ENCODE data around the gene MINPP1.
"Not testable (repeated sequence)": the region's sequence is repeated elsewhere in the genome, so short reads cannot be mapped to it uniquely, and the experiment has no call there.

Gene MINPP1

DNA sequence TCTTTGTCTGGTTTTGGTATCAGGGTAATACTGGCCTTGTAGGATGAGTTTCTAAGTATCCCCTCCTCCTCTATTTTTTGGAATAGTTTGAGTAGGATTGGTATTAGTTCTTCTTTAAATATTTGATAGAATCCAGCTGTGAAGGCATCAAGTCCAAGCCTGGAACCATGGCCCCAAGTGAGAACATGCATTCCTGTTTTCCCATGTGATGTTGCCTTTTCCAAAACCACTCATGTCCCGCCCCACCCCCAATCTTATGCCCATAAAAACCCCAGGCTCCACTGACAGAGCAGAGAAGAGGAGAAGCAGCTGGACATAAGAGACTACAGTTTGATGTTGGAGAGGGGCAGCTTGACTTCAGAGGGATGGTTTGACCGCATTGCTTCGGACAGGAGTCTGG lies 71.2 kb downstream of the MINPP1 start:
- no peak for DNase-seq (ENCODE audit: low read depth)

GRCh38 chr10:87578160-87578841 lies 73.6 kb downstream of the MINPP1 start:
- DNase-seq (ENCODE audit: low read depth) = no peak

- no peak for DNase-seq (ENCODE audit: low read depth)
These were observed 74.2 kb downstream of the MINPP1 start for GRCh38 chr10:87578842-87579401.

GRCh38 chr10:87579563-87579962 lies 74.9 kb downstream of the MINPP1 start:
- no peak for DNase-seq (ENCODE audit: low read depth)

DNA sequence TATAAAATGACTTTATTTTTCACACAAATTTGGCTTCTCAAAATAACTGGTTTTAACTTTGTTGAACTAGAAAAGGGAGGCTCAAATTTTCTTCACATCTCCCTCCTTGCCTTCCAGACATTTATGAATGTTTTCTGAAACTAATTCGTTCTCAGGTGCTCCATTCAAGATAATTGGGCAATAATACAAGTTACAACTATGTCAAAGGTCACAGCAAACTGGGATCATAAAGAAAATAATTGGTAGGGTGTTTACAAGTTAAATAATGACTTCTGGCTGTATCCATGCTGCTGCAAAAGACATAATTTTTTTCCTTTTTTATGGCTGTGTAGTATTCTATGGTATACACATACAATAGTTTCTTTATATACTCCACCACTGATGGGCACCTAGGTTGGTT lies 75.3 kb downstream of the MINPP1 start:
- DNase-seq (ENCODE audit: low read depth) = no peak

DNA sequence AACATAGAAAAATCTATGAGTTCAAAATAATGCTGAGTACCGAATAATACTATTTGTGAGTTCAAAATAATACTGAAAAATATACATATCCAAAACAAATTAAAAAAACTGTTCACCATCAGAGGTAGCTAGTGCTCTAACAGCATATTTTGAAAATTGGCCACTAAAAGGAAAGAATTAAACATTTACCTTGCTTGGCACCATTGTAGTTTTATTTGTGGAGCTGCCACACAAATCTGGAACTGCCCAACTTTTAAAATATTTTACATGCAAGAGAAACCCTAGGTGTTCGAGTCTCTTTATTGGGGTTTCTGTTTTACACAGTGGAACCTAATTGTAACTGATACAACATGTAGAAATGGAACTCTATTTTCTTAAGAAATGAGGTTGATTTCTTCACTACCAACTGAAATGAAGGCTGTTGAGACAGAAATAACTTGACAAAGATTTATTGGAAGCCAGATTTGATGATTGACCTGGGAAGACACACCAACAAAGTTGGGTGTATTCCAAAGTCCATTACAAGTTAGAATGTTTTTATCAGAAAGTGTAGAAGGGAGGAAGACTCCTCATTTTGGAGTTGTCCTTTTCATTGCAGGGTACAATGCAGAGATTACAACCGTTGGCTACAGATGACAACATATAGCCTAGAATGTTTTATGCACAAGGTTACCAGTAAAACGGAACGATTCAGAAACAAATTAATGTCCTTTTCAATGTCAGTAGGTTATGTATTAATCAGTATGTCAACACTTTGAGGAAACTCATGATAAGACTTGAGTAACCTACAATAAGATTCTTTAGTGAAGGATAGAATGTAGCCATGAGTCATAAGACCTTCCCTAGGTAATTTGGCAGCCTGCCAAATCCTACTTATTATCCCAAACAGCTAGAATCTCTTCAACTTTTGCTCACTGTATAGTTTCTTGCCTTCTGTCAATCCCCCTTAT lies 81.1 kb downstream of the MINPP1 start:
- no peak for DNase-seq (ENCODE audit: low read depth)

- DNase-seq (ENCODE audit: low read depth) = no peak
These were observed 85.0 kb downstream of the MINPP1 start for GRCh38 chr10:87589645-87590051.

DNA sequence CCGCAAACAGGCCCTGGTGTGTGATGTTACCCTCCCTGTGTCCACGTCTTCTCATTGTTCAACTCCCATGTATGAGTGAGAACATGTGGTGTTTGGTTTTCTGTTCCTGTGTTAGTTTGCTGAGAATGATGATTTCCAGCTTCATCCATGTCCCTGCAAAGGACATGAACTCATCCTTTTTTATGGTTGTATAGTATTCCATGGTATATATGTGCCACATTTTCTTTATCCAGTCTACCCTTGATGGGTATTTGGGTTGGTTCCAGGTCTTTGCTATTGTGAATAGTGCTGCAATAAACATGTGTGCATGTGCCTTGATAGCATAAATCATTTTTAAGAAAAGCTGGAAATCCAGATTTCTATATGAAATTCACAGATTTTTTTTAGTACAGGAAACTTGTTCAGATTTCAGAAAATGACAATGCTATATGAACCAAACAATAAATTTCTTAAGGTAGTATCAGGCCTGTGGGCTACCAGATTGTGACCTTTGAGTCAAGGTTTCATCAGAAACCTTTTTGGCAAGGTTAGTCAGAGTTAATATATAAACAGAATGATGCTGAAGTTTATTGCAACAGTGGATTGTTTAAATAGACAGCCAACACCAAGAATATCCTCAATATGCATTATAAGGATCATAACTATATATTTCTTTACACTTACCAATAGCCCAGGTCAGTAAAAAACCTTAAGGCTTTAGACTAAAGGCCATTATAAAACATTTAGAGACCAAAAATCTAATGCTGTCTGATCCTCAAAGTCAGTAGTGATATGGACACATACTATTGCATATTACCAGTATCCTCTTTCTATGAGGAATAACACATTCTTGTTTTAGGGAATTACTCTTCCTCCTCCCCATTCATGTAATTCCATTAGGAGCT lies 86.3 kb downstream of the MINPP1 start:
- DNase-seq (ENCODE audit: low read depth) = no peak

DNA sequence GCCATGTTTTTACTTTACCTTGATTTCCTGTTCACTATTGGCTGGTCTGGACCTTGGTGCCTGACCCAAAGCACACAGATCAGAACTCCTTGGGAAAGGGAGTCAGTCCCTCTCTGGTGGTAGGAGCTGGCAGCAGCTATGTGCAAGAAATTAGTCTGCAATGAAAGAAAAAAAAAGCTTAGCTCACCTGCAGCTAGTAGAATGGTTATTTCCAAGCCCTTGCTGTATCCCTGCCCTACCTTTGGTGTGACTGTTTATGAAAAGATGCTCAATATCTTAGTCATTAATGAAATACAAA lies 86.8 kb downstream of the MINPP1 start:
- DNase-seq (ENCODE audit: low read depth) = no peak

DNA sequence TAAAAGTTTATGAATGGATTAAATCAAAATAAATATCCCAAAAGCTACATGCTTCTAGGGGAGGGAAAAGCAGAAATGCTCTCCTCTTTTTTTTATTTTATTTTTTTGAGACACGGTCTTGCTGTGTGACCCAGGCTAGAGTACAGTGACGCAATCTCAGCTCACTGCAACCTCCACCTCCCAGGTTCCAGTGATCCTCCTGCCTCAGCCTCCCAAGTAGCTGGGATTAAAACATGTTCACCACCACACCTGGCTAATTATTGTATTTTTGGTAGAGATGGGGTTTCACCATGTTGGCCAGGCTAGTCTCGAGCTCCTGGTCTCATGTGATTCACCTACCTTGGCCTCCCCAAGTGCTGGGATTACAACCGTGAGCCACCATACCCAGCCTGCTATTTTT lies 88.2 kb downstream of the MINPP1 start:
- DNase-seq (ENCODE audit: low read depth) = not testable (repeated sequence)

DNA sequence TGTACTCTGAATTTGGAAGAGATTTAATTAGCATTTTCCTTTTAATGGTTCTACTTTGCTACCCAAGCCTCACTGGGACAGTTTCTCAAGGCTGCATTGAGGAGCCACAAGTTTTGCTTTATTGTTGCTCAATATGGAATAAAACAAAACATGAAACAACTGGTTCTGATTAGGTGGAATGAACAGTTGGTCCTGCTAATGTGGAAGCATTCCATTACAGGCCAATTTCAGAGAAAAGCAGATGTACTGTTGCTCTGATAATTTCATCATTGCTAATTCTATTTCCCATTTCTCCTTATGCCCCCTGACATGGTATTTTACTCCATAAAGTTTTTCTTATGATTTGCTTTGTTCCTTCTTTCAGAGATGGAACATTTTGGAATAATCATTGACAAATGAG lies 89.0 kb downstream of the MINPP1 start:
- no peak for DNase-seq (ENCODE audit: low read depth)

DNA sequence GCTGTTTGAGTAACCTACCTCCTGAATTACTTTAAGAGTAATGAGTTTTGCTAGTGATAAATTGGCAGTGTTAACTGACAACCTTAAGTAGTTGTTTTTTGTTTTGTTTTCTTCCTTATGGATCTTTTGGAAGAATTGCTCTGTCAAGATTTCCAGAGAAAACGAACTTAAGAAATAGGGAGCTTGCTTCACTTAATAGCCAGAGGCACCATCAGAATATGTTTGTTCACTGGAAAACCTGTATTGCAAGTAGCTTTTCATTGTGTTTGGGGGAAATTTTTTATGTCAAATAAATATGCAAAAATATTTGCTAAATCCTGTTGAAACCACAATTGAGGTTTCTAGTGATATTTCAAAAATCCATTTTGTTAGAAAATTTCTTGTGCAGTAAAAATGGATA lies 89.5 kb downstream of the MINPP1 start:
- DNase-seq (ENCODE audit: low read depth) = no peak

DNA sequence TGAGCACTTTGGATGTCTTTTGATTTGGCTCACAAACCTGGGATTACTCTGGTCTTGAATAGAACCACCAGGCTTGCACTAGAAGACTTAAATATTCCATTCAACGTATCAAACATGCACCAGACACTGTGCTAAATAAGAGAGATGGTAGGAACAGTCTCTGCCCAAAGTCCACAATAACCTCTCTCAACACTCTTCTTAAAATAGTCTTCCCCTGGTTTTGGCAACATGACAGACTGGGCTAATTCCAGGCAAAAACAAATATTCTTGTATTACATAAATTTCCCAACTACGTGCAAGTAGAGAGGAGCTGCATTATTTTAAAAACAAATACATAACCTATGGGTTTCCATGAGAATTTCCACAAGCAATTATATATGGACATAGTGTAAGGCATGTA lies 90.2 kb downstream of the MINPP1 start:
- no peak for DNase-seq (ENCODE audit: low read depth)

GRCh38 chr10:87596351-87596750 lies 91.7 kb downstream of the MINPP1 start:
- no peak for DNase-seq (ENCODE audit: low read depth)

DNA sequence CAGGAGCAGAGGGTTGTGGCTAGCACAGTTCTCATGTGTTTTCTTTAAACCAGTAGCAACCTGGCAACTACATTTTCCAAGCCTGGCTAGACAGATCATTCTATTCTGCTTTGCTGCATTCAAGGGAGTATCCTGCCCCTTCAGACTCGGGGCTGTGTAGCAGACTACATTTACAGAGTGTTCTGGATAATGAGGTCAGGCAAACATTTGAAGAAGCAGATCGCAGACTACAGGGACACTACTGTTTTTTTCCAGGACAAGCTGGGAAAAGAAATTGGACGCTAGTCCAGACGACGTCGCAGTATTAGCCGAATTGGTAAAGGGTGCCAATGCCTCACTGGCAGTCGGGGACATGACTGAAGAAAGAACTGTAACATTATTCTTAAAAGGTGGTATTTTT lies 94.0 kb downstream of the MINPP1 start:
- DNase-seq (ENCODE audit: low read depth) = no peak

DNA sequence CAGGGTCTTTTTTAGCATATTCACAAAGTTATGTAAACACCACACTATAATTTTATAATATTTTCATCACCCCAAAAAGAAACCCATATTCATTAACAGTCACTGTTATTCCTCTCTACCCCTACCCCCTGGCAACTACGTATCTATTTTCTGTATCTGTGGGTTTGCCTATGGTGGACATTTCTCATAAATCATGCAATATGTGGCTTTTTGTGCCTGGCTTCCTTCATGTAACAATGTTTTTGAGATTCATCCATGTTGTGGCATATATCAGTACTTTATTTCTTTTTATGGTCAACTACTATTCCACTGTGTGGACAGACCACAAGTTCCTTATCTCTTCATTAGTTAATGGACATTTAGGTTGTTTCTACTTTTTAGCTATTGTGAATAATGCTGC lies 95.9 kb downstream of the MINPP1 start:
- DNase-seq (ENCODE audit: low read depth) = no peak
